ENCODE results near the gene PIP5K1B.

DNA sequence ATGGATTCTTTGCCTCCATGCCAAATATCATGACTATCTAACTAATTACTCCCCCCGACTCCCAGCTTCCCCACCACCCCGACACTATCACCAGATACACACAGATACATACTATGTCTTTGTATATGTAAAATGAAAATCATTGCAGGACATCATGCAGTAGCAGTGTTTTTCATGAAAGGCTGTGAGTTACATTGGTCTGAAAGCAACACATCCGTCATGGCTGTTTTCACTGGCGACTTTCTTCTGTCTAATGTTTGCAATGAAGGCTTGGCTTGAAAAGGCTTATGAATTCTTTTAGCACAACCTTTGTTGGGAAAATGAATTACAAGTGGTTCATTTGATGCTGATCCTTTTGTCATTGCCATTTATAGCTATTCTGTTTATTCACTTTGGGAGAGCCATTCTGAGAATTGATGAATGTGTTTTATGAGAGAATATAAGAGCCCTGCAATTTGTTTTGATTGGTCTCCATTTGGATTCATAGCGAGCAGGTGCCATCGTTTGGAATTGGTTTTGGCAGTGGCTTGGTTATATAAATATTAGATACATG is 103.4 kb downstream of the PIP5K1B start:
- no peak for TF ChIP-seq YY1 (IDR thresholded peaks at IDR 0.05; ENCODE audit: insufficient read depth, insufficient read length)
- TF ChIP-seq SUZ12 (IDR thresholded peaks at IDR 0.05; ENCODE audit: extremely low read depth, insufficient read depth, insufficient read length): no peak

All from NT2/D1 (cell line).